H1 (cell line): ENCODE measurements around the gene CYP2F1.
A peak's percentile ranks its signal among the peaks of the same experiment; 100 is the strongest.
"Not testable (repeated sequence)": the region's sequence is repeated elsewhere in the genome, so short reads cannot be mapped to it uniquely, and the experiment has no call there.

Experiments used
- ATF2 ChIP-seq: IDR thresholded peaks from 2 replicates; pipeline ENCODE4 v1.6.1; 2012; ENCODE audit warnings: low read length, inconsistent platforms
- CEBPB ChIP-seq: IDR thresholded peaks from 2 replicates; pipeline ENCODE4 v1.6.1; 2012; ENCODE audit warnings: low read depth, low read length
- CREB1 ChIP-seq: IDR thresholded peaks from 2 replicates; pipeline ENCODE4 v1.6.1; 2012; ENCODE audit warnings: inconsistent platforms
- CTCF ChIP-seq, 3 experiments: IDR thresholded peaks; 1 replicate in 2 of 3; 2 replicates in 1 of 3; pipeline versions ENCODE4 v1.5.1 to v1.6.1; 2011; ENCODE audit warnings: low read length in 3 of 3, mild to moderate bottlenecking in 3 of 3, inconsistent platforms in 2 of 3, low read depth in 1 of 3, moderate library complexity in 1 of 3; ENCODE audit not compliant: insufficient read depth in 1 of 3; ENCODE audit errors: control extremely low read depth in 1 of 3
- E2F6 ChIP-seq: IDR thresholded peaks from 2 replicates; pipeline ENCODE4 v1.6.1; 2012; ENCODE audit warnings: inconsistent platforms
- EGR1 ChIP-seq: IDR thresholded peaks from 2 replicates; pipeline ENCODE4 v1.6.1; 2011; ENCODE audit warnings: low read depth, low read length, borderline replicate concordance
- EP300 ChIP-seq, 2 experiments: IDR thresholded peaks; 1 replicate in 1 of 2; 2 replicates in 1 of 2; pipeline ENCODE4 v1.6.1; 2011 to 2012; ENCODE audit warnings: low read depth in 2 of 2, low read length in 2 of 2, mild to moderate bottlenecking in 2 of 2, borderline replicate concordance in 1 of 2, inconsistent platforms in 1 of 2, moderate library complexity in 1 of 2
- EZH2 ChIP-seq: fragments of 200-600 bp; sonication (generic); IDR thresholded peaks from 2 replicates; pipeline ENCODE4 v1.7.1; 2012; ENCODE audit warnings: low read depth, mild to moderate bottlenecking, moderate library complexity, low read length, inconsistent platforms; ENCODE audit not compliant: severe bottlenecking
- KDM1A ChIP-seq: fragments of 200-600, 300-600 bp; sonication (generic); IDR thresholded peaks from 2 replicates; pipeline ENCODE4 v1.7.1; 2016; ENCODE audit warnings: mild to moderate bottlenecking, low read length, borderline replicate concordance
- RAD21 ChIP-seq, 2 experiments: IDR thresholded peaks in 1 of 2; conservative IDR thresholded peaks in 1 of 2; 2 replicates each; pipeline ENCODE4 v1.6.1; 2011; ENCODE audit warnings: low read depth in 2 of 2, low read length in 2 of 2, improper control_type of control experiment in 1 of 2, inconsistent platforms in 1 of 2, mild to moderate bottlenecking in 1 of 2, moderate library complexity in 1 of 2
- SAP30 ChIP-seq: fragments of 300-600 bp; sonication (generic); IDR thresholded peaks from 2 replicates; pipeline ENCODE4 v1.7.1; 2012; ENCODE audit warnings: low read length, moderate library complexity, mild to moderate bottlenecking, inconsistent platforms; ENCODE audit not compliant: insufficient read depth, insufficient replicate concordance
- SIN3A ChIP-seq, 2 experiments: IDR thresholded peaks in 1 of 2; conservative IDR thresholded peaks in 1 of 2; 2 replicates each; pipeline ENCODE4 v1.6.1; 2011 to 2012; ENCODE audit warnings: low read length in 2 of 2, improper control_type of control experiment in 1 of 2, low read depth in 1 of 2, mild to moderate bottlenecking in 1 of 2
- USF2 ChIP-seq: IDR thresholded peaks from 2 replicates; pipeline ENCODE4 v1.6.1; 2011; ENCODE audit warnings: low read length, improper control_type of control experiment

- peak; percentile 24 to 64 (median 60) for TF ChIP-seq CTCF (IDR thresholded peaks at IDR 0.05; ENCODE audit: control extremely low read depth in 1 of 3, insufficient read depth in 1 of 3, low read depth in 1 of 3, low read length in 3 of 3)
- TF ChIP-seq SIN3A (conservative IDR thresholded peaks at IDR 0.05 in 1 of 2, IDR thresholded peaks at IDR 0.05 in 1 of 2; ENCODE audit: low read depth in 1 of 2, low read length in 2 of 2); EP300 (IDR thresholded peaks at IDR 0.05; ENCODE audit: borderline replicate concordance in 1 of 2, low read depth in 2 of 2, low read length in 2 of 2); ATF2; E2F6; EZH2; CREB1; SAP30; KDM1A; USF2; CEBPB; EGR1: not testable (repeated sequence)
- TF ChIP-seq RAD21 (IDR thresholded peaks at IDR 0.05 in 1 of 2, conservative IDR thresholded peaks at IDR 0.05 in 1 of 2; ENCODE audit: low read depth in 2 of 2, low read length in 2 of 2): peak; percentile 42 to 48
These were observed 13.6 kb downstream of the CYP2F1 start for GRCh38 chr19:41127801-41128300.
